HG02885 (cell line): ENCODE results near the gene TTC21A.
"Not testable (repeated sequence)": the region's sequence is repeated elsewhere in the genome, so short reads cannot be mapped to it uniquely, and the experiment has no call there.

Experiments used
- ATAC-seq: cut with Tn5 transposase; IDR thresholded peaks from one replicate; pipeline ENCODE4 v1.9.1; 2021; ENCODE audit warnings: mild to moderate bottlenecking; ENCODE audit not compliant: unreplicated experiment, poor library complexity

Gene TTC21A

GRCh38 chr3:39170877-39171276 lies 63.4 kb downstream of the TTC21A start:
- not testable (repeated sequence) for ATAC-seq

GRCh38 chr3:39171860-39172259 lies 64.4 kb downstream of the TTC21A start:
- ATAC-seq, result no peak

GRCh38 chr3:39173318-39174125 lies 66.0 kb downstream of the TTC21A start:
- no peak for ATAC-seq

- no peak for ATAC-seq
These were observed 68.7 kb downstream of the TTC21A start for GRCh38 chr3:39176025-39176714.

GRCh38 chr3:39177708-39178332 lies 70.3 kb downstream of the TTC21A start:
- ATAC-seq, result peak; percentile 38

GRCh38 chr3:39178553-39178952 lies 71.1 kb downstream of the TTC21A start:
- no peak for ATAC-seq

GRCh38 chr3:39180183-39180545 lies 72.7 kb downstream of the TTC21A start:
- ATAC-seq, result no peak

GRCh38 chr3:39180546-39181346 lies 73.3 kb downstream of the TTC21A start:
- ATAC-seq, result peak; percentile 94

- no peak for ATAC-seq
These were observed 74.2 kb downstream of the TTC21A start for GRCh38 chr3:39181408-39182335.

GRCh38 chr3:39183211-39184080 lies 76.0 kb downstream of the TTC21A start:
- ATAC-seq, result no peak

GRCh38 chr3:39184081-39184967 lies 76.8 kb downstream of the TTC21A start:
- no peak for ATAC-seq

- no peak for ATAC-seq
These were observed 77.4 kb downstream of the TTC21A start for GRCh38 chr3:39184968-39185285.

GRCh38 chr3:39185326-39185958 lies 78.0 kb downstream of the TTC21A start:
- no peak for ATAC-seq

GRCh38 chr3:39185959-39186691 lies 78.6 kb downstream of the TTC21A start:
- ATAC-seq, result no peak

- no peak for ATAC-seq
These were observed 79.2 kb downstream of the TTC21A start for GRCh38 chr3:39186692-39187151.

GRCh38 chr3:39187372-39188155 lies 80.1 kb downstream of the TTC21A start:
- ATAC-seq, result no peak
